HepG2 (cell line): ENCODE measurements around the gene SHISA9. TPM values are rescaled to one million over a fixed set of nuclear protein-coding genes. Genes with fewer than 3 reads are reported as not detected.

Source experiments
- ATAC-seq: fragments of 200-7000 bp; cut with Tn5 transposase; 3 replicates; pipeline ENCODE4 v1.9.1; 2020; ENCODE audit warnings: mild to moderate bottlenecking, moderate library complexity
- BruUV-seq: library from RNA; stranded (reverse); fragments of 400-500 nt; replicated peaks from 2 replicates; lab custom pipeline; 2021; lab: Mats Ljungman, UMichigan
- CTCF ChIA-PET: fragments of 300-600 bp; formaldehyde crosslinking; extraction: SDS; loops from one replicate; lab custom pipeline; 2021; ENCODE audit warnings: low total read pairs, inconsistent platforms, low intra/inter-chr PET ratio; lab: Yijun Ruan, JAX
- POLR2A ChIA-PET: fragments of 350-600 bp; sonication (Branson Sonifier 250); formaldehyde crosslinking; loops from one replicate; lab custom pipeline; 2020; ENCODE audit warnings: antibody characterized with exemption, inconsistent platforms; lab: Yijun Ruan, JAX
- DNase-seq: peaks from one replicate; pipeline ENCODE4 v3.0.0-alpha.2; 2015; ENCODE audit warnings: low spot score
- FAIRE-seq: peaks from 3 replicates; lab custom pipeline; 2011; peaks lifted over from hg19 to GRCh38; lab: Jason Lieb, UNC
- H2AFZ ChIP-seq: one replicate; pipeline ENCODE4 v1.6.1; 2011; ENCODE audit warnings: low read length, inconsistent platforms
- H3K27ac ChIP-seq: fragments of 300-600 bp; 3 replicates; pipeline ENCODE4 v1.8.0; 2011; ENCODE audit warnings: mixed run types, mild to moderate bottlenecking, mixed read lengths, low read length, inconsistent platforms; ENCODE audit not compliant: insufficient read depth; ENCODE audit errors: extremely low read length
- H3K27me3 ChIP-seq, 2 experiments: fragments of 200-600 bp in 1 of 2; 2 replicates in 1 of 2; 3 replicates in 1 of 2; pipeline versions ENCODE4 v1.6.0 to v1.8.0; 2011; ENCODE audit warnings: low read length in 2 of 2, mild to moderate bottlenecking in 2 of 2, moderate library complexity in 2 of 2, inconsistent platforms in 1 of 2; ENCODE audit not compliant: insufficient read depth in 2 of 2, control insufficient read depth in 1 of 2
- H3K36me3 ChIP-seq, 2 experiments: fragments of 200-600 bp in 1 of 2; replicated peaks in 1 of 2; 2 replicates in 1 of 2; 3 replicates in 1 of 2; pipeline versions ENCODE4 v1.5.1 to v1.8.0; 2011; ENCODE audit warnings: low read length in 2 of 2, inconsistent platforms in 1 of 2; ENCODE audit not compliant: insufficient read depth in 2 of 2, control insufficient read depth in 1 of 2
- H3K4me1 ChIP-seq: 2 replicates; pipeline ENCODE4 v1.5.1; 2012; ENCODE audit warnings: low read length, inconsistent platforms; ENCODE audit not compliant: insufficient read depth
- H3K4me2 ChIP-seq: 2 replicates; pipeline ENCODE4 v1.6.0; 2011; ENCODE audit warnings: low read depth, low read length, inconsistent platforms
- H3K4me3 ChIP-seq, 3 experiments: fragments of 200-600 bp in 1 of 3; sonication (generic), shearing (Covaris generic) in 1 of 3; replicated peaks in 1 of 3; 2 replicates each; pipeline ENCODE4 v1.5.1; 2011 to 2016; ENCODE audit warnings: low read length in 3 of 3, inconsistent platforms in 2 of 3, low read depth in 2 of 3, mild to moderate bottlenecking in 2 of 3, control low read depth in 1 of 3, mixed read lengths in 1 of 3; ENCODE audit not compliant: insufficient read depth in 1 of 3
- H3K79me2 ChIP-seq: one replicate; pipeline ENCODE4 v1.6.1; 2011; ENCODE audit warnings: low read length, inconsistent platforms; ENCODE audit not compliant: insufficient read depth
- H3K9ac ChIP-seq: 2 replicates; pipeline ENCODE4 v1.6.0; 2011; ENCODE audit warnings: mild to moderate bottlenecking, low read depth, low read length, inconsistent platforms; ENCODE audit not compliant: insufficient read depth
- H3K9me3 ChIP-seq: 2 replicates; pipeline ENCODE4 v1.5.1; 2012; ENCODE audit warnings: mild to moderate bottlenecking, low read length
- H4K20me1 ChIP-seq: 2 replicates; pipeline ENCODE4 v1.6.0; 2011; ENCODE audit warnings: inconsistent platforms, mild to moderate bottlenecking, low read length, moderate library complexity; ENCODE audit not compliant: insufficient read depth
- ATAD3A ChIP-seq: sonication (generic); formaldehyde crosslinking; IDR thresholded peaks from 2 replicates; pipeline ENCODE4 v1.4.0; 2020; ENCODE audit warnings: missing genetic modification reagents
- MXI1 ChIP-seq: IDR thresholded peaks from 3 replicates; pipeline ENCODE4 v1.6.1; 2012; ENCODE audit warnings: low read depth, low read length, inconsistent platforms, borderline replicate concordance
- SNAPC2 ChIP-seq: sonication (generic); formaldehyde crosslinking; IDR thresholded peaks from 2 replicates; pipeline ENCODE4 v1.8.1; 2022; ENCODE audit warnings: mild to moderate bottlenecking, missing genetic modification reagents
- ZNF724P ChIP-seq: sonication (generic); formaldehyde crosslinking; IDR thresholded peaks from 2 replicates; pipeline ENCODE4 v1.8.0; 2022; ENCODE audit warnings: missing genetic modification reagents, borderline replicate concordance
- ZNF747 ChIP-seq: sonication (generic); formaldehyde crosslinking; IDR thresholded peaks from 2 replicates; pipeline ENCODE4 v1.8.1; 2023; ENCODE audit warnings: missing genetic modification reagents, mild to moderate bottlenecking, borderline replicate concordance
- WGBS: methylation state at CpG from one replicate; pipeline ENCODE4 v1.1.6; 2017; ENCODE audit warnings: low lambda C conversion rate; 5-methylcytosine and 5-hydroxymethylcytosine counted together
- in situ Hi-C: cut with HindIII; loops from 2 replicates; pipeline ENCODE4 v1.10.0; 2017; ENCODE audit warnings: low pct_unique_long_range_greater_than_20kb; ENCODE audit not compliant: extremely low pct_ligation_motif_present
- intact Hi-C: fragments of 100-400 bp; cut with micrococcal nuclease; formaldehyde crosslinking; loops from one replicate; pipeline ENCODE4 v1.10.0; 2022; ENCODE audit not compliant: unreplicated experiment
- polyA plus RNA-seq, 8 experiments: library from polyadenylated mRNA; depleted of rRNA in 3 of 8; stranded (reverse) in 7 of 8; unstranded in 1 of 8; fragments of >200 nt; fragmentation: Illumina TruSeq in 4 of 8; extraction: Trizol in 4 of 8; gene quantifications; 2 replicates each; pipeline versions ENCODE4 v1.2.1 to v1.2.3, GENCODE V29; 2011 to 2016; ENCODE audit warnings: low read depth in 4 of 8, missing spikeins in 1 of 8, mixed read lengths in 1 of 8; ENCODE audit not compliant: insufficient read depth in 1 of 8
- total RNA-seq, 5 experiments: library from RNA; depleted of rRNA; stranded (reverse); fragments of >200 nt; fragmentation: Illumina TruSeq; extraction: Trizol; gene quantifications; 2 replicates each; pipeline ENCODE4 v1.2.3, GENCODE V29; 2016; ENCODE audit warnings: low read depth in 1 of 5
- TF ChIP-seq, protein P1 (sequence below): sonication (generic); formaldehyde crosslinking; IDR thresholded peaks from 2 replicates; pipeline ENCODE4 v1.4.0; 2020; ENCODE audit warnings: mild to moderate bottlenecking, missing genetic modification reagents
- TF ChIP-seq, protein P2 (sequence below): sonication (generic); formaldehyde crosslinking; IDR thresholded peaks from 2 replicates; pipeline ENCODE4 v1.8.1; 2023; ENCODE audit warnings: mild to moderate bottlenecking, moderate library complexity, missing genetic modification reagents
- TF ChIP-seq, protein P3 (sequence below): sonication (generic); formaldehyde crosslinking; conservative IDR thresholded peaks from 2 replicates; pipeline ENCODE4 v1.4.0; 2020; ENCODE audit warnings: missing genetic modification reagents
- TF ChIP-seq, protein P4 (sequence below): IDR thresholded peaks from 2 replicates; pipeline ENCODE4 v1.4.0; 2020; ENCODE audit warnings: mild to moderate bottlenecking, missing genetic modification reagents

The SHISA9 gene
- total and polyA plus RNA-seq, 2 of the 13 experiments (the other 11 are each of a cell fraction or from before 2014, with no cell fraction given), result 0.01 TPM; not detected in 1

DNA sequence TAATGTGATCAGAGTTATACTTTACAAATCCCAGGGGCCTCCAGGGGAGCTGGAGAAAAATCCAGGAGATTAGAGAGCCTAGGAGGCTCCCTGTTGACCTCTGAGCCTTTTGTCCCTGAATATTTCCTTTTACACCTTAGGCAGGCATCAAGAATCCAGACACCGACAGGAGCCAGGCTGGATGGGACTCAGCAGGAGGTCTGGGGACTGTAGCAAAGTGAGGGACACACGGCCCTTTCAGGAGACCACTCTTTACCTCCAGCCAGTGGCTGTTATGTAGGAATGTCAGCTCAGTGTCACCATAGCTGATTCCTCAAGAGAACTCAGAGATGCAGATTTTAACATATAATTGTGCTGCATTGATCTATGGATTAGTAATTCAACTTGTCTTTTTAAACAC lies 198.4 kb downstream of the SHISA9 start (continued):
- TF ChIP-seq, protein P1, sequence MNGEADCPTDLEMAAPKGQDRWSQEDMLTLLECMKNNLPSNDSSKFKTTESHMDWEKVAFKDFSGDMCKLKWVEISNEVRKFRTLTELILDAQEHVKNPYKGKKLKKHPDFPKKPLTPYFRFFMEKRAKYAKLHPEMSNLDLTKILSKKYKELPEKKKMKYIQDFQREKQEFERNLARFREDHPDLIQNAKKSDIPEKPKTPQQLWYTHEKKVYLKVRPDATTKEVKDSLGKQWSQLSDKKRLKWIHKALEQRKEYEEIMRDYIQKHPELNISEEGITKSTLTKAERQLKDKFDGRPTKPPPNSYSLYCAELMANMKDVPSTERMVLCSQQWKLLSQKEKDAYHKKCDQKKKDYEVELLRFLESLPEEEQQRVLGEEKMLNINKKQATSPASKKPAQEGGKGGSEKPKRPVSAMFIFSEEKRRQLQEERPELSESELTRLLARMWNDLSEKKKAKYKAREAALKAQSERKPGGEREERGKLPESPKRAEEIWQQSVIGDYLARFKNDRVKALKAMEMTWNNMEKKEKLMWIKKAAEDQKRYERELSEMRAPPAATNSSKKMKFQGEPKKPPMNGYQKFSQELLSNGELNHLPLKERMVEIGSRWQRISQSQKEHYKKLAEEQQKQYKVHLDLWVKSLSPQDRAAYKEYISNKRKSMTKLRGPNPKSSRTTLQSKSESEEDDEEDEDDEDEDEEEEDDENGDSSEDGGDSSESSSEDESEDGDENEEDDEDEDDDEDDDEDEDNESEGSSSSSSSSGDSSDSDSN (CRISPR knock-in tag), result no peak
- TF ChIP-seq ZNF724P (CRISPR knock-in tag) (no peak), MXI1 (no peak)
- TF ChIP-seq, protein P2, sequence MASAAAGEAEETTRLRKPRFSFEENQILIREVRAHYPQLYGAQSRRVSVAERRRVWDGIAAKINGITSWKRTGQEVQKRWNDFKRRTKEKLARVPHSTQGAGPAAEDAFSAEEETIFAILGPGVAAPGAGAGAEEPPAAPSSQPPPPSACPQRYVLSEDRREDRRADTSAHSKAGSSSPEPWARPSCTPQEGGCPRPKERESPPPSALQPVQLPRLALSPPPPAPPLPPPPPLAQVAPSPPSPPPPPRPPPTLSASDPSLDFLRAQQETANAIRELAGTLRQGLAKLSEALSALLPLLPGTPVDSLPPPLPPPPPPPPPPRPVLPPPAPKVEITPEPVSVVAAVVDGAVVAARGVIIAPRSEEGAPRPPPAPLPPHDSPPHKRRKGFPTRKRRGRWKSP (CRISPR knock-in tag), result no peak
- TF ChIP-seq, protein P3, sequence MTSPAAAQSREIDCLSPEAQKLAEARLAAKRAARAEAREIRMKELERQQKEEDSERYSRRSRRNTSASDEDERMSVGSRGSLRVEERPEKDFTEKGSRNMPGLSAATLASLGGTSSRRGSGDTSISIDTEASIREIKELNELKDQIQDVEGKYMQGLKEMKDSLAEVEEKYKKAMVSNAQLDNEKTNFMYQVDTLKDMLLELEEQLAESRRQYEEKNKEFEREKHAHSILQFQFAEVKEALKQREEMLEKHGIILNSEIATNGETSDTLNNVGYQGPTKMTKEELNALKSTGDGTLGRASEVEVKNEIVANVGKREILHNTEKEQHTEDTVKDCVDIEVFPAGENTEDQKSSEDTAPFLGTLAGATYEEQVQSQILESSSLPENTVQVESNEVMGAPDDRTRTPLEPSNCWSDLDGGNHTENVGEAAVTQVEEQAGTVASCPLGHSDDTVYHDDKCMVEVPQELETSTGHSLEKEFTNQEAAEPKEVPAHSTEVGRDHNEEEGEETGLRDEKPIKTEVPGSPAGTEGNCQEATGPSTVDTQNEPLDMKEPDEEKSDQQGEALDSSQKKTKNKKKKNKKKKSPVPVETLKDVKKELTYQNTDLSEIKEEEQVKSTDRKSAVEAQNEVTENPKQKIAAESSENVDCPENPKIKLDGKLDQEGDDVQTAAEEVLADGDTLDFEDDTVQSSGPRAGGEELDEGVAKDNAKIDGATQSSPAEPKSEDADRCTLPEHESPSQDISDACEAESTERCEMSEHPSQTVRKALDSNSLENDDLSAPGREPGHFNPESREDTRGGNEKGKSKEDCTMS, result no peak

DNA sequence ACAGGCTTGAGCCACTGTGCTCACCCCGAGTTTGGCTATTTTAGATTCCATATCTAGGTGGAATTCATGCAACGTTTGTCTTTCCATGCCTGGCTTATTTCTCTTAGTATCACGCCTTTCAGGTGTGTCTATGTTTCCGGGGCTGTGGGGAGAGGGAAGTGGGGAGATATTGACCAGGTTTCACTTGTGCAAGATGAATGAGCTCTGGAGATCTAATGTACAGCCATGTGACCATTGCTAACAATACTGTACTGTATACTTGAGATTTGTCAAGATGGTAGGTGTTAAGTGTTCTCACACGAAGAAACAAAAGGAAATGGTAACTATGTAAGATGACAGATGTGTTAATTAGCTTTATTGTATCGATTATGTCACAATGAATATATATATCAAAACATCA lies 199.6 kb downstream of the SHISA9 start:
- POLR2A ChIA-PET, result no interaction called here
- Histone ChIP-seq H2AFZ (no peak overlapping the region), H3K9ac (no peak overlapping the region), H3K4me1 (no peaks in the 10 kb centered on the region), H3K36me3 (no peaks in the 10 kb centered on the region), H3K27ac (no peak overlapping the region), H4K20me1 (no peaks in the 10 kb centered on the region), H3K9me3 (no peaks in the 10 kb centered on the region), H3K4me2 (no peak overlapping the region), H3K27me3 (peaks cover 0 to 7% of the 10 kb centered on the region in 2 experiments; a peak in 1 of 5 replicates), H3K4me3 (no peak overlapping the region), H3K79me2 (no peaks in the 10 kb centered on the region)
- no TSS peak for BruUV-seq
- 32% methylated on average over 6 of the region's 6 CpGs for WGBS
- ATAC-seq (no peak), DNase-seq (no peak), FAIRE-seq (no peak)
- in situ Hi-C loops, result no loop called here
- CTCF ChIA-PET, result no interaction called here
- intact Hi-C loops, result no loop called here
- no peak for TF ChIP-seq ATAD3A (CRISPR knock-in tag)
- TF ChIP-seq SNAPC2 (CRISPR knock-in tag), result no peak
- no peak for TF ChIP-seq ZNF747 (CRISPR knock-in tag)
- TF ChIP-seq, protein P4, sequence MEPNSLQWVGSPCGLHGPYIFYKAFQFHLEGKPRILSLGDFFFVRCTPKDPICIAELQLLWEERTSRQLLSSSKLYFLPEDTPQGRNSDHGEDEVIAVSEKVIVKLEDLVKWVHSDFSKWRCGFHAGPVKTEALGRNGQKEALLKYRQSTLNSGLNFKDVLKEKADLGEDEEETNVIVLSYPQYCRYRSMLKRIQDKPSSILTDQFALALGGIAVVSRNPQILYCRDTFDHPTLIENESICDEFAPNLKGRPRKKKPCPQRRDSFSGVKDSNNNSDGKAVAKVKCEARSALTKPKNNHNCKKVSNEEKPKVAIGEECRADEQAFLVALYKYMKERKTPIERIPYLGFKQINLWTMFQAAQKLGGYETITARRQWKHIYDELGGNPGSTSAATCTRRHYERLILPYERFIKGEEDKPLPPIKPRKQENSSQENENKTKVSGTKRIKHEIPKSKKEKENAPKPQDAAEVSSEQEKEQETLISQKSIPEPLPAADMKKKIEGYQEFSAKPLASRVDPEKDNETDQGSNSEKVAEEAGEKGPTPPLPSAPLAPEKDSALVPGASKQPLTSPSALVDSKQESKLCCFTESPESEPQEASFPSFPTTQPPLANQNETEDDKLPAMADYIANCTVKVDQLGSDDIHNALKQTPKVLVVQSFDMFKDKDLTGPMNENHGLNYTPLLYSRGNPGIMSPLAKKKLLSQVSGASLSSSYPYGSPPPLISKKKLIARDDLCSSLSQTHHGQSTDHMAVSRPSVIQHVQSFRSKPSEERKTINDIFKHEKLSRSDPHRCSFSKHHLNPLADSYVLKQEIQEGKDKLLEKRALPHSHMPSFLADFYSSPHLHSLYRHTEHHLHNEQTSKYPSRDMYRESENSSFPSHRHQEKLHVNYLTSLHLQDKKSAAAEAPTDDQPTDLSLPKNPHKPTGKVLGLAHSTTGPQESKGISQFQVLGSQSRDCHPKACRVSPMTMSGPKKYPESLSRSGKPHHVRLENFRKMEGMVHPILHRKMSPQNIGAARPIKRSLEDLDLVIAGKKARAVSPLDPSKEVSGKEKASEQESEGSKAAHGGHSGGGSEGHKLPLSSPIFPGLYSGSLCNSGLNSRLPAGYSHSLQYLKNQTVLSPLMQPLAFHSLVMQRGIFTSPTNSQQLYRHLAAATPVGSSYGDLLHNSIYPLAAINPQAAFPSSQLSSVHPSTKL, result no peak
